HepG2 (cell line): ENCODE data around the gene DHRS9.

ENCODE experiments used
- CTCF ChIP-seq: sonication (generic); formaldehyde crosslinking; IDR thresholded peaks from 2 replicates; pipeline ENCODE4 v1.5.0; 2020; ENCODE audit warnings: mild to moderate bottlenecking, missing genetic modification reagents, moderate library complexity
- PITX1 ChIP-seq: sonication (generic); formaldehyde crosslinking; IDR thresholded peaks from 2 replicates; pipeline ENCODE4 v1.5.1; 2020; ENCODE audit warnings: mild to moderate bottlenecking, missing genetic modification reagents
- THAP11 ChIP-seq: IDR thresholded peaks from 2 replicates; pipeline ENCODE4 v1.6.1; 2016; ENCODE audit warnings: missing biosample characterization, missing genetic modification reagents
- ZFP41 ChIP-seq: sonication (generic); formaldehyde crosslinking; IDR thresholded peaks from 2 replicates; pipeline ENCODE4 v1.4.0; 2020; ENCODE audit warnings: mild to moderate bottlenecking, missing genetic modification reagents, borderline replicate concordance
- ZNF3 ChIP-seq: IDR thresholded peaks from 2 replicates; pipeline ENCODE4 v1.7.0; 2017; ENCODE audit warnings: inconsistent platforms
- ZNF691 ChIP-seq: sonication (generic); formaldehyde crosslinking; IDR thresholded peaks from 2 replicates; pipeline ENCODE4 v1.4.0; 2020; ENCODE audit warnings: missing genetic modification reagents, low read depth, mild to moderate bottlenecking, borderline replicate concordance

DNA sequence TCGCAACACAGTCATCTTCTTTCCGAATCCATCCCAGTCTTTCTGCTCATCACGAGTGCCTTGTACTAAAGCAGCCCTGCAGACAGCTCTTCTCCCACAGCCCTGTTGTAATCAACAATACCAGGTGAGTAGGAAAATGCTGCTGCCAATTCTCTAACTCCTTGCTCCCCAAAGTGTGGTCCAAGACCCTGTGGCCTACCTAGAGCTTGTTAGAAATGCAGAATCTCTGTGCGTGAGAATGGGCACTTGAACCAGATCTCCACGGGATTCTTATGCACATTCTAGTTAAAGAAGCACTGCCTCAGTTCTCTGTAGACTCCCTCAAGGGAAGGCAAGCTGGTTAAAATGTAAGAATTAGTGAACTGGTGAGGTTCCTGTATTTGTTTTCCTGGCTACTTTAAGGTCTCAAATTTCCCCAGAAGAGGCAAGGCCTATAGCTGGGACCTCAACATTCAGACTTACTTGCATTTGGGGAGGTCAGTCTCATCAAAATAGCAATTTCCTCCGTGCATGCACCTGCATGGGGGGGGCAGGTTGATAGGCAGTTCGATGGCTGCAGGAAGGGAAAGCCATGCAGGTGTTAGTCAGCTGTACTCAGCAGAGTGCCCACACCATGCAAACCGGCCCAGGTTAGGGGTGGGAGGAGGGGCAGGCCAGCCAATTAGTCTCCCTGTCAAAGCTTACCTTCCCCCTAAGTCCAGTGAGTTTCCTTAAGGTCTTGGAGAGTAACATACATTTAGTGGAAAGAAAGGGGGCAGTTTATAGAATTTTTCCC lies 70.8 kb downstream of the DHRS9 start:
- no peak for TF ChIP-seq THAP11 (CRISPR knock-in tag)
- TF ChIP-seq ZNF3 (CRISPR knock-in tag): no peak
- TF ChIP-seq ZNF691 (CRISPR knock-in tag): no peak
- TF ChIP-seq ZFP41: no peak
- TF ChIP-seq PITX1 (CRISPR knock-in tag): no peak
- TF ChIP-seq CTCF: no peak
